Karpas-422 (cell line): ENCODE data around the gene FGB. TPM values are rescaled to one million over a fixed set of nuclear protein-coding genes. Genes with fewer than 3 reads are reported as not detected.

Experiments
- DNase-seq: peaks from one replicate; pipeline ENCODE4 v3.0.0-alpha.2; 2015
- H2AFZ ChIP-seq: fragments of 200-600 bp; sonication (generic); 2 replicates; pipeline ENCODE4 v1.6.1; 2014; ENCODE audit warnings: antibody characterized with exemption, low read length, mixed read lengths
- H3K27ac ChIP-seq: fragments of 200-600 bp; sonication (generic); 2 replicates; pipeline ENCODE4 v1.5.1; 2014; ENCODE audit warnings: mild to moderate bottlenecking, low read length, moderate library complexity
- H3K27me3 ChIP-seq: fragments of 200-600 bp; sonication (generic); 2 replicates; pipeline ENCODE4 v1.6.1; 2014; ENCODE audit warnings: low read length, mixed read lengths
- H3K36me3 ChIP-seq: fragments of 200-600 bp; sonication (generic); 2 replicates; pipeline ENCODE4 v1.6.1; 2014; ENCODE audit warnings: low read length, mixed read lengths; ENCODE audit not compliant: insufficient read depth
- H3K4me1 ChIP-seq: fragments of 200-600 bp; sonication (generic); 2 replicates; pipeline ENCODE4 v1.6.1; 2014; ENCODE audit warnings: mild to moderate bottlenecking, low read length, mixed read lengths
- H3K4me2 ChIP-seq: fragments of 200-600 bp; sonication (generic); 2 replicates; pipeline ENCODE4 v1.6.1; 2014; ENCODE audit warnings: low read length, low read depth, mild to moderate bottlenecking; ENCODE audit not compliant: poor library complexity, severe bottlenecking
- H3K4me3 ChIP-seq: fragments of 200-600 bp; sonication (generic); 2 replicates; pipeline ENCODE4 v1.5.1; 2014; ENCODE audit warnings: mild to moderate bottlenecking, antibody characterized with exemption, low read length, mixed read lengths
- H3K79me2 ChIP-seq: fragments of 200-600 bp; sonication (generic); 2 replicates; pipeline ENCODE4 v1.6.1; 2014; ENCODE audit warnings: mild to moderate bottlenecking, low read length, mixed read lengths
- H3K9ac ChIP-seq: fragments of 200-600 bp; sonication (generic); 2 replicates; pipeline ENCODE4 v1.6.0; 2014; ENCODE audit warnings: low read length
- H3K9me2 ChIP-seq: fragments of 200-600 bp; sonication (generic), shearing (Covaris generic); replicated peaks from 2 replicates; pipeline ENCODE4 v1.6.0; 2014; ENCODE audit warnings: mild to moderate bottlenecking, low read length, moderate library complexity; ENCODE audit not compliant: insufficient read depth
- H3K9me3 ChIP-seq: fragments of 300-700, 200-600 bp; sonication (generic); 2 replicates; pipeline ENCODE4 v1.6.1; 2014; ENCODE audit warnings: low read length, mixed read lengths
- H4K20me1 ChIP-seq: fragments of 200-600 bp; sonication (generic); 2 replicates; pipeline ENCODE4 v1.6.1; 2014; ENCODE audit warnings: mild to moderate bottlenecking, antibody characterized with exemption, low read length, low read depth; ENCODE audit not compliant: insufficient read depth
- total RNA-seq: library from RNA; depleted of rRNA; stranded (reverse); fragments of >200 nt; shearing (Covaris generic); gene quantifications from 2 replicates; pipeline ENCODE4 v1.2.3, GENCODE V29; 2014; ENCODE audit warnings: low replicate concordance

Gene FGB
- total RNA-seq, 1 experiment from 2014 or later = not detected

GRCh38 chr4:154614306-154614705, 51.5 kb downstream of the FGB start:
- H3K9me3 ChIP-seq = no peaks in the 10 kb centered on the region
- no peak overlapping the region for H3K9ac ChIP-seq
- H3K9me2 ChIP-seq = no peaks in the 10 kb centered on the region
- H3K27me3 ChIP-seq = no peaks in the 10 kb centered on the region
- H2AFZ ChIP-seq = no peak overlapping the region
- no peaks in the 10 kb centered on the region for H3K4me1 ChIP-seq
- no peak overlapping the region for H3K4me3 ChIP-seq
- H3K4me2 ChIP-seq = no peak overlapping the region
- DNase-seq = no peak
- H4K20me1 ChIP-seq = no peaks in the 10 kb centered on the region
- no peaks in the 10 kb centered on the region for H3K36me3 ChIP-seq
- no peak overlapping the region for H3K27ac ChIP-seq
- no peaks in the 10 kb centered on the region for H3K79me2 ChIP-seq

GRCh38 chr4:154615211-154615610, 52.4 kb downstream of the FGB start:
- Histone ChIP-seq H3K9me2 (no peaks in the 10 kb centered on the region), H3K9ac (no peak overlapping the region), H3K4me2 (no peak overlapping the region), H3K4me3 (no peak overlapping the region), H3K9me3 (no peaks in the 10 kb centered on the region), H3K27ac (no peak overlapping the region), H3K27me3 (no peaks in the 10 kb centered on the region), H3K4me1 (no peaks in the 10 kb centered on the region), H3K36me3 (no peaks in the 10 kb centered on the region), H3K79me2 (no peaks in the 10 kb centered on the region), H2AFZ (no peak overlapping the region), H4K20me1 (no peaks in the 10 kb centered on the region)
- no peak for DNase-seq

- no peaks in the 10 kb centered on the region for H3K9me2 ChIP-seq
- no peaks in the 10 kb centered on the region for H3K9me3 ChIP-seq
- no peaks in the 10 kb centered on the region for H3K36me3 ChIP-seq
- no peak overlapping the region for H3K4me3 ChIP-seq
- no peaks in the 10 kb centered on the region for H3K79me2 ChIP-seq
- no peak overlapping the region for H2AFZ ChIP-seq
- no peaks in the 10 kb centered on the region for H3K27me3 ChIP-seq
- no peak overlapping the region for H3K27ac ChIP-seq
- no peaks in the 10 kb centered on the region for H3K4me1 ChIP-seq
- no peak overlapping the region for H3K9ac ChIP-seq
- no peak overlapping the region for H3K4me2 ChIP-seq
- DNase-seq = no peak
- no peaks in the 10 kb centered on the region for H4K20me1 ChIP-seq
These were observed 53.5 kb downstream of the FGB start for GRCh38 chr4:154616287-154616686.

- H3K79me2 ChIP-seq = no peaks in the 10 kb centered on the region
- H3K9me2 ChIP-seq = no peaks in the 10 kb centered on the region
- no peaks in the 10 kb centered on the region for H3K36me3 ChIP-seq
- H3K27ac ChIP-seq = no peak overlapping the region
- no peaks in the 10 kb centered on the region for H4K20me1 ChIP-seq
- DNase-seq = no peak
- H3K9ac ChIP-seq = no peak overlapping the region
- no peak overlapping the region for H2AFZ ChIP-seq
- no peaks in the 10 kb centered on the region for H3K27me3 ChIP-seq
- H3K4me1 ChIP-seq = no peaks in the 10 kb centered on the region
- no peak overlapping the region for H3K4me3 ChIP-seq
- H3K4me2 ChIP-seq = no peak overlapping the region
- no peaks in the 10 kb centered on the region for H3K9me3 ChIP-seq
These were observed 53.9 kb downstream of the FGB start for GRCh38 chr4:154616731-154617130.

- H3K9me2 ChIP-seq = no peaks in the 10 kb centered on the region
- no peak overlapping the region for H3K9ac ChIP-seq
- no peak overlapping the region for H3K4me2 ChIP-seq
- no peak overlapping the region for H3K4me3 ChIP-seq
- no peak overlapping the region for H3K27ac ChIP-seq
- H2AFZ ChIP-seq = no peak overlapping the region
- no peaks in the 10 kb centered on the region for H3K9me3 ChIP-seq
- no peaks in the 10 kb centered on the region for H3K36me3 ChIP-seq
- H4K20me1 ChIP-seq = no peaks in the 10 kb centered on the region
- no peaks in the 10 kb centered on the region for H3K27me3 ChIP-seq
- no peaks in the 10 kb centered on the region for H3K79me2 ChIP-seq
- H3K4me1 ChIP-seq = no peaks in the 10 kb centered on the region
- no peak for DNase-seq
These were observed 55.1 kb downstream of the FGB start for GRCh38 chr4:154617820-154618317.

- H3K9me3 ChIP-seq = no peaks in the 10 kb centered on the region
- H2AFZ ChIP-seq = no peak overlapping the region
- DNase-seq = peak; percentile 88
- H3K9me2 ChIP-seq = no peaks in the 10 kb centered on the region
- H3K4me2 ChIP-seq = no peak overlapping the region
- no peak overlapping the region for H3K27ac ChIP-seq
- no peaks in the 10 kb centered on the region for H3K79me2 ChIP-seq
- H3K9ac ChIP-seq = no peak overlapping the region
- no peaks in the 10 kb centered on the region for H3K36me3 ChIP-seq
- H4K20me1 ChIP-seq = no peaks in the 10 kb centered on the region
- H3K4me3 ChIP-seq = no peak overlapping the region
- H3K27me3 ChIP-seq = no peaks in the 10 kb centered on the region
- H3K4me1 ChIP-seq = no peaks in the 10 kb centered on the region
These were observed 56.0 kb downstream of the FGB start for GRCh38 chr4:154618708-154619315.

- no peaks in the 10 kb centered on the region for H3K4me1 ChIP-seq
These were observed 57.3 kb downstream of the FGB start for GRCh38 chr4:154620111-154620510.

More at GRCh38 chr4:154620111-154620510, 57.3 kb downstream of the FGB start:
- H3K79me2 ChIP-seq = no peaks in the 10 kb centered on the region
- H4K20me1 ChIP-seq = no peaks in the 10 kb centered on the region
- H3K9ac ChIP-seq = no peak overlapping the region
- DNase-seq = no peak
- H3K4me3 ChIP-seq = no peak overlapping the region
- H3K9me3 ChIP-seq = no peaks in the 10 kb centered on the region
- H3K27me3 ChIP-seq = no peaks in the 10 kb centered on the region
- H3K36me3 ChIP-seq = no peaks in the 10 kb centered on the region
- no peak overlapping the region for H3K27ac ChIP-seq
- no peak overlapping the region for H3K4me2 ChIP-seq
- no peak overlapping the region for H2AFZ ChIP-seq
- H3K9me2 ChIP-seq = no peaks in the 10 kb centered on the region
